Measurements from ENCODE around the gene CORO7.

The CORO7 gene

DNA sequence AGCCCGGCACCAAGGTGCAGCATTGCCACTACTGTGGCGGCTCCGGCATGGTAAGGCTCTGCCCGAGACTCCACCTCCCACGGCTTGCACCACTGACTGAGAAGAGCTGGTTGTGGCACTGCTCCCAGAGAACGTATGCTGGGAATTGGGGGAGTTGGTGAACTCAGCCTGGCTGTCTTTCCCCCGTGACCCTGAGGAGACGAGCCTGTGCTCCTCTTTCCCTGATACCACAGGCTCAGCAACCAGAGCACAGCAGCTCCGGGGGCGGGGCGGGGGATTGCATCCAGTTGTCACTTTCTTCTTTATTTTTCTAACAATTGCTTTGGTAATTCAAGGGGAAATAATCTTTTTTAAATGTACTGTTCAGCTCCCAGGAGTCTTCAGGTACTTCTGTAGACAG lies 26.0 kb upstream of the CORO7 start:
- TF ChIP-seq, protein P1, sequence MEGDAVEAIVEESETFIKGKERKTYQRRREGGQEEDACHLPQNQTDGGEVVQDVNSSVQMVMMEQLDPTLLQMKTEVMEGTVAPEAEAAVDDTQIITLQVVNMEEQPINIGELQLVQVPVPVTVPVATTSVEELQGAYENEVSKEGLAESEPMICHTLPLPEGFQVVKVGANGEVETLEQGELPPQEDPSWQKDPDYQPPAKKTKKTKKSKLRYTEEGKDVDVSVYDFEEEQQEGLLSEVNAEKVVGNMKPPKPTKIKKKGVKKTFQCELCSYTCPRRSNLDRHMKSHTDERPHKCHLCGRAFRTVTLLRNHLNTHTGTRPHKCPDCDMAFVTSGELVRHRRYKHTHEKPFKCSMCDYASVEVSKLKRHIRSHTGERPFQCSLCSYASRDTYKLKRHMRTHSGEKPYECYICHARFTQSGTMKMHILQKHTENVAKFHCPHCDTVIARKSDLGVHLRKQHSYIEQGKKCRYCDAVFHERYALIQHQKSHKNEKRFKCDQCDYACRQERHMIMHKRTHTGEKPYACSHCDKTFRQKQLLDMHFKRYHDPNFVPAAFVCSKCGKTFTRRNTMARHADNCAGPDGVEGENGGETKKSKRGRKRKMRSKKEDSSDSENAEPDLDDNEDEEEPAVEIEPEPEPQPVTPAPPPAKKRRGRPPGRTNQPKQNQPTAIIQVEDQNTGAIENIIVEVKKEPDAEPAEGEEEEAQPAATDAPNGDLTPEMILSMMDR (IDR thresholded peaks at IDR 0.05; ENCODE audit: low read depth, low read length): no peak
- TF ChIP-seq EZH2phosphoT487 (IDR thresholded peaks at IDR 0.05; ENCODE audit: low read depth): no peak
- Histone ChIP-seq H3K4me2 (ENCODE audit: low read length) (no peak overlapping the region), H3K27me3 (ENCODE audit: low read depth, low read length) (no peaks in the 10 kb centered on the region), H3K27ac (ENCODE audit: low read length) (no peak overlapping the region), H4K20me1 (ENCODE audit: insufficient read depth, low read length) (no peaks in the 10 kb centered on the region), H3K79me2 (ENCODE audit: low read length) (no peaks in the 10 kb centered on the region), H3K9me3 (ENCODE audit: insufficient read depth, low read length) (no peaks in the 10 kb centered on the region), H2AFZ (ENCODE audit: low read depth, low read length) (no peak overlapping the region), H3K36me3 (replicated peaks; ENCODE audit: low read depth, low read length) (peaks cover 50% of the 10 kb centered on the region), H3K4me1 (ENCODE audit: low read length) (no peaks in the 10 kb centered on the region), H3K4me3 (ENCODE audit: low read length) (no peak overlapping the region), H3K9ac (ENCODE audit: low read length) (no peak overlapping the region)

DNA sequence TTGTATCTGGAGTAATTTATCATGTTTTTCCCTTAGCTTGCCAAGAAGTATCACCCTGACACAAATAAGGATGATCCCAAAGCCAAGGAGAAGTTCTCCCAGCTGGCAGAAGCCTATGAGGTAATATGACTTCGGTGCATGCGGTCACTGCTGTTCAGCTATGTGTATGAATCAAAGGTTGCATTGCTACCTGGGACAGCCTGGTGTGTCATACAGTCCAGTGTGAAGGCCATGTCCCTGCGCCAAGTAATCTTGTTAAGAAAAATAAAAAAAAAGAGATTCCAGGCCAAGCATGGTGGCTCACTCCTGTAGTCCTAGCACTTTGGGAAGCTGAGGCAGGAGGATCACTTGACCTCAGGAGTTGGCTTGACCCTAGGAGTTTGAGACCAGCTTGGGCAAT lies 21.0 kb upstream of the CORO7 start:
- H3K36me3 ChIP-seq (replicated peaks; ENCODE audit: low read depth, low read length): peaks cover 49% of the 10 kb centered on the region
- no peaks in the 10 kb centered on the region for H3K9me3 ChIP-seq (ENCODE audit: insufficient read depth, low read length)
- no peaks in the 10 kb centered on the region for H3K4me1 ChIP-seq (ENCODE audit: low read length)
- no peak for TF ChIP-seq EZH2phosphoT487 (IDR thresholded peaks at IDR 0.05; ENCODE audit: low read depth)
- TF ChIP-seq, protein P1 (IDR thresholded peaks at IDR 0.05; ENCODE audit: low read depth, low read length): no peak
- H3K4me2 ChIP-seq (ENCODE audit: low read length): no peak overlapping the region
- no peak overlapping the region for H3K9ac ChIP-seq (ENCODE audit: low read length)
- H3K79me2 ChIP-seq (ENCODE audit: low read length): peaks cover 23% of the 10 kb centered on the region
- H3K4me3 ChIP-seq (ENCODE audit: low read length): no peak overlapping the region
- H4K20me1 ChIP-seq (ENCODE audit: insufficient read depth, low read length): no peaks in the 10 kb centered on the region
- H3K27me3 ChIP-seq (ENCODE audit: low read depth, low read length): no peaks in the 10 kb centered on the region
- no peak overlapping the region for H3K27ac ChIP-seq (ENCODE audit: low read length)
- H2AFZ ChIP-seq (ENCODE audit: low read depth, low read length): no peak overlapping the region

DNA sequence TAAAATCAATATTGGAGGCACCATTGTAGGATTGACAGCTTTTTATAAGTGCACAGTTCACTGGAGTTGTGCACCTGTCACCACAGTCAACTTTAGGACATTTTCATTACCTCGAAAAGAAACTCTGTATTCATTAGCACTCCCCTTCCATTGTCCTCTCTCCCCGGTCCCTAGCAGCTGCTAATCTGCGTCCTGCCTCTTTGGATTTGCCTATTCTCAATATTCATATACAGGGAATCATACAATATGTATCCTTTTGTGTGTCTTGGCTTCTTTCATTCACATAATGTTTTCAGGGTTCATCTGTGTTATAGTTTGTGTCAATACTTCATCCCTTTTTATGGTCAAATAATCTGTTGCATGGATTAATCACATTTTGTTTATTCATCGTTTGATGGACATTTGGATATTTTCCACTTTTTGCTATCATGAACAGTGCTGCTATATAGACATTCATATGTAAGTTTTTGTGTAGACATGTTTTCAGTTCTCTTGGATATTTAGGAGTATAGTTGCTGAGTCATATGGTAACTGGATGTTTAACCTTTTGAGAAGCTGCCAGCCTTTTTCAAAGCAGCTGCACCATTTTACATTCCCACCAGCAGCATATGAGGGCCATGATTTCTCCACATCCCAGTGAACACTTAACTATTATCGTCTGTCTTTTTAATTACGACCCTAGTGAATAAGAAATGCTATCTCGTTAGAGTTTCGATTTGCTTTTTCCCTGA lies 19.1 kb upstream of the CORO7 start:
- Histone ChIP-seq H3K27ac (ENCODE audit: low read length) (no peak overlapping the region), H3K9ac (ENCODE audit: low read length) (no peak overlapping the region), H3K4me1 (ENCODE audit: low read length) (no peaks in the 10 kb centered on the region), H3K79me2 (ENCODE audit: low read length) (peaks cover 31% of the 10 kb centered on the region), H3K36me3 (replicated peaks; ENCODE audit: low read depth, low read length) (peaks cover 38% of the 10 kb centered on the region), H2AFZ (ENCODE audit: low read depth, low read length) (no peak overlapping the region), H3K9me3 (ENCODE audit: insufficient read depth, low read length) (no peaks in the 10 kb centered on the region), H4K20me1 (ENCODE audit: insufficient read depth, low read length) (no peaks in the 10 kb centered on the region), H3K4me2 (ENCODE audit: low read length) (no peak overlapping the region), H3K4me3 (ENCODE audit: low read length) (no peak overlapping the region), H3K27me3 (ENCODE audit: low read depth, low read length) (no peaks in the 10 kb centered on the region)
- TF ChIP-seq, protein P1 (IDR thresholded peaks at IDR 0.05; ENCODE audit: low read depth, low read length): no peak
- no peak for TF ChIP-seq EZH2phosphoT487 (IDR thresholded peaks at IDR 0.05; ENCODE audit: low read depth)

DNA sequence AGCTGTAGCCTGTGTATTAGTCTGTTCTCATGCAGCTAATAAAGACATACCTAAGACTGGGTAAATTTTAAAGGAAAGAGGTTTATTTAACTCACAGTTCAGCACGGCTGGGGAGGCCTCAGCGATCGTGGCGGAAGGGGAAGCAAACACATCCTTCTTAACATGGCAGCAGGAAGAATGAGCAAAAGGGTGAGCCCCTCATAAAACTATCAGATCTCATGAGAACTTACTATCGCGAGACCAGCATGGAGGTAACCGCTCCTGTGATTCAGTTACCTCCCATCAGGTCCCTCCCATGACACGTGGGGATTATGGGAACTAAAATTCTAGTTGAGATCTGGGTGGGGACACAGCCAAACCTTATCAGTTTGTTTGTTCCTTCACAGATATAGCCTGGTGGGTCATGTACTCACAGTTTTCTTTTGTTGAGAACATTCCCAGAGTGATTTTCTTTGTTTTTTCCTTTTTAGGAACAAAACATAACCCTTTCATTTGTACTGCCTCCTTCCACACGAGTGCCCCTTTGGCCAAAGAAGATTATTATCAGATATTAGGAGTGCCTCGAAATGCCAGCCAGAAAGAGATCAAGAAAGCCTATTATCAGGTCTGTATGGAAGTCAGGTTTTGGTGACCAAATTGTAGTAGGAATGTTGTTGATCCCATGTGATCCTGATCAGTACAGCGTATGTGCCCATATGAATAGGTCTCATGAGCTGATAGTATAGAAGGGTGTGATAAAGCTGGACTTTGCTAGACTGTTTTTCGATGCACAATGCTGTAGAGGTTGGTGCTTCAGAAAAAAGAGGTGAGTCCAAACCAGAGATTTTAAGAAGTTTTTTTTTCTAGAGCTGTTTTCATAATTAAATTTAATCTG lies 17.8 kb upstream of the CORO7 start:
- H3K36me3 ChIP-seq (replicated peaks; ENCODE audit: low read depth, low read length): peaks cover 33% of the 10 kb centered on the region
- H3K4me3 ChIP-seq (ENCODE audit: low read length): no peak overlapping the region
- peaks cover 44% of the 10 kb centered on the region for H3K79me2 ChIP-seq (ENCODE audit: low read length)
- H3K9ac ChIP-seq (ENCODE audit: low read length): no peak overlapping the region
- no peaks in the 10 kb centered on the region for H3K4me1 ChIP-seq (ENCODE audit: low read length)
- H3K9me3 ChIP-seq (ENCODE audit: insufficient read depth, low read length): no peaks in the 10 kb centered on the region
- H3K27ac ChIP-seq (ENCODE audit: low read length): no peak overlapping the region
- H3K27me3 ChIP-seq (ENCODE audit: low read depth, low read length): no peaks in the 10 kb centered on the region
- no peak overlapping the region for H3K4me2 ChIP-seq (ENCODE audit: low read length)
- H2AFZ ChIP-seq (ENCODE audit: low read depth, low read length): no peak overlapping the region
- H4K20me1 ChIP-seq (ENCODE audit: insufficient read depth, low read length): no peaks in the 10 kb centered on the region
- TF ChIP-seq, protein P1 (IDR thresholded peaks at IDR 0.05; ENCODE audit: low read depth, low read length): no peak
- TF ChIP-seq EZH2phosphoT487 (IDR thresholded peaks at IDR 0.05; ENCODE audit: low read depth): no peak

Measured in OCI-LY3 (cell line).